Right atrium auricular region (tissue), 2 donors: ENCODE results near the gene HES4. TPM values are rescaled to one million over a fixed set of nuclear protein-coding genes. Genes with fewer than 3 reads are reported as not detected.
A peak's percentile ranks its signal among the peaks of the same experiment; 100 is the strongest.
"Not testable (repeated sequence)": the region's sequence is repeated elsewhere in the genome, so short reads cannot be mapped to it uniquely, and the experiment has no call there.

Experiments
- DNase-seq: peaks from one replicate; pipeline ENCODE4 v3.0.0-alpha.2; 2019; ENCODE audit warnings: low spot score
- H3K27ac ChIP-seq, 2 donors: fragments of 200-600 bp; sonication (generic); 1 replicate in 1 of 2; 2 replicates in 1 of 2; pipeline ENCODE4 v1.5.1; 2016 to 2019
- H3K27me3 ChIP-seq, 2 donors: fragments of 200-600 bp; sonication (generic); one replicate each; pipeline versions ENCODE4 v1.5.1 to v1.6.0; 2017 to 2019
- H3K36me3 ChIP-seq: fragments of 200-600 bp; sonication (generic); one replicate; pipeline ENCODE4 v1.5.1; 2016
- H3K4me1 ChIP-seq, 2 donors: fragments of 200-600 bp; sonication (generic); one replicate each; pipeline versions ENCODE4 v1.5.1 to v1.6.0; 2017 to 2019
- H3K4me3 ChIP-seq, 2 donors: fragments of 200-600 bp; sonication (generic); 1 replicate in 1 of 2; 2 replicates in 1 of 2; pipeline ENCODE4 v1.5.1; 2017 to 2019; ENCODE audit warnings: mild to moderate bottlenecking in 1 of 2, moderate library complexity in 1 of 2
- H3K9me3 ChIP-seq, 2 donors: fragments of 200-600 bp; sonication (generic); one replicate each; pipeline ENCODE4 v1.5.1; 2019
- total RNA-seq, 2 donors: library from RNA; depleted of rRNA; stranded (reverse); fragments of >200 nt; gene quantifications; one replicate each; pipeline ENCODE4 v1.1.0, GENCODE V29; 2016
- TF ChIP-seq, protein P1 (sequence below), 2 donors: fragments of 200-600 bp; sonication (generic); IDR thresholded peaks; one replicate each; pipeline ENCODE4 v1.5.1; 2019; ENCODE audit warnings: antibody characterized with exemption in 2 of 2

Gene HES4
- total RNA-seq, 2 donors from 2014 or later, result 31.8 to 68.4 TPM

- H3K27me3 ChIP-seq, result no peaks in the 10 kb centered on the region
- H3K4me1 ChIP-seq, result peaks cover 0 to 16% of the 10 kb centered on the region in 2 donors
- H3K27ac ChIP-seq, result peak overlapping the region; percentile 90 to 94
- H3K36me3 ChIP-seq, result no peaks in the 10 kb centered on the region
- H3K4me3 ChIP-seq, result peak overlapping the region in 1 of 2 donors; percentile 68
- H3K9me3 ChIP-seq, result no peaks in the 10 kb centered on the region
- TF ChIP-seq, protein P1, sequence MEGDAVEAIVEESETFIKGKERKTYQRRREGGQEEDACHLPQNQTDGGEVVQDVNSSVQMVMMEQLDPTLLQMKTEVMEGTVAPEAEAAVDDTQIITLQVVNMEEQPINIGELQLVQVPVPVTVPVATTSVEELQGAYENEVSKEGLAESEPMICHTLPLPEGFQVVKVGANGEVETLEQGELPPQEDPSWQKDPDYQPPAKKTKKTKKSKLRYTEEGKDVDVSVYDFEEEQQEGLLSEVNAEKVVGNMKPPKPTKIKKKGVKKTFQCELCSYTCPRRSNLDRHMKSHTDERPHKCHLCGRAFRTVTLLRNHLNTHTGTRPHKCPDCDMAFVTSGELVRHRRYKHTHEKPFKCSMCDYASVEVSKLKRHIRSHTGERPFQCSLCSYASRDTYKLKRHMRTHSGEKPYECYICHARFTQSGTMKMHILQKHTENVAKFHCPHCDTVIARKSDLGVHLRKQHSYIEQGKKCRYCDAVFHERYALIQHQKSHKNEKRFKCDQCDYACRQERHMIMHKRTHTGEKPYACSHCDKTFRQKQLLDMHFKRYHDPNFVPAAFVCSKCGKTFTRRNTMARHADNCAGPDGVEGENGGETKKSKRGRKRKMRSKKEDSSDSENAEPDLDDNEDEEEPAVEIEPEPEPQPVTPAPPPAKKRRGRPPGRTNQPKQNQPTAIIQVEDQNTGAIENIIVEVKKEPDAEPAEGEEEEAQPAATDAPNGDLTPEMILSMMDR (IDR thresholded peaks at IDR 0.05), result peak in 1 of 2 donors; percentile 45
- DNase-seq, result no peak
Observed at GRCh38 chr1:1014799-1015681, 15.1 kb upstream of the HES4 start.

GRCh38 chr1:1013922-1014648 lies 14.2 kb upstream of the HES4 start:
- no peaks in the 10 kb centered on the region for H3K9me3 ChIP-seq
- DNase-seq, result no peak
- H3K27me3 ChIP-seq, result no peaks in the 10 kb centered on the region
- H3K4me1 ChIP-seq, result peaks cover 0 to 15% of the 10 kb centered on the region in 2 donors
- peak overlapping the region; percentile 90 to 94 for H3K27ac ChIP-seq
- TF ChIP-seq, protein P1 (IDR thresholded peaks at IDR 0.05), result no peak
- H3K36me3 ChIP-seq, result no peaks in the 10 kb centered on the region
- peak overlapping the region; percentile 60 to 68 for H3K4me3 ChIP-seq

- TF ChIP-seq, protein P1 (IDR thresholded peaks at IDR 0.05), result no peak
- no peaks in the 10 kb centered on the region for H3K36me3 ChIP-seq
- H3K4me3 ChIP-seq, result peak within 1 kb of the TSS; percentile 60 to 68
- DNase-seq, result peak; percentile 96
- peaks cover 0 to 11% of the 10 kb centered on the region in 2 donors for H3K4me1 ChIP-seq
- H3K9me3 ChIP-seq, result no peaks in the 10 kb centered on the region
- H3K27me3 ChIP-seq, result no peaks in the 10 kb centered on the region
- peak within 1 kb of the TSS; percentile 90 to 94 for H3K27ac ChIP-seq
Observed at GRCh38 chr1:1013105-1013921, 13.4 kb upstream of the HES4 start, which contains the start of gene ISG15. Gene ISG15 (plus strand): TSS chr1:1013497. CDS start chr1:1013574, 77 bp downstream.

GRCh38 chr1:1012736-1013104 lies 12.8 kb upstream of the HES4 start:
- H3K27ac ChIP-seq, result peak overlapping the region; percentile 90 to 94
- peak overlapping the region; percentile 60 to 68 for H3K4me3 ChIP-seq
- H3K27me3 ChIP-seq, DNase-seq, H3K36me3 ChIP-seq, H3K9me3 ChIP-seq: not testable (repeated sequence)
- H3K4me1 ChIP-seq, result peaks cover 0 to 11% of the 10 kb centered on the region in 2 donors

- DNase-seq, result no peak
- H3K27me3 ChIP-seq, result no peaks in the 10 kb centered on the region
- no peaks in the 10 kb centered on the region for H3K36me3 ChIP-seq
- peaks cover 0 to 11% of the 10 kb centered on the region in 2 donors for H3K4me1 ChIP-seq
- TF ChIP-seq, protein P1 (IDR thresholded peaks at IDR 0.05), result no peak
- H3K9me3 ChIP-seq, result no peaks in the 10 kb centered on the region
- H3K27ac ChIP-seq, result no peak overlapping the region
- H3K4me3 ChIP-seq, result no peak overlapping the region
Observed at GRCh38 chr1:1011396-1011949, 11.6 kb upstream of the HES4 start.

- not testable (repeated sequence) for H3K27me3 ChIP-seq, H3K9me3 ChIP-seq, H3K4me3 ChIP-seq, H3K27ac ChIP-seq, H3K36me3 ChIP-seq, DNase-seq
- H3K4me1 ChIP-seq, result peaks cover 0 to 24% of the 10 kb centered on the region in 2 donors
Observed at GRCh38 chr1:1010131-1010530, 10.2 kb upstream of the HES4 start.
